GM10248 (cell line): ENCODE measurements around the gene STK32C.

Source experiments
- CTCF ChIA-PET: fragments of 300-600 bp; sonication (Branson Sonifier 250); formaldehyde crosslinking; extraction: SDS; loops from one replicate; lab custom pipeline; 2021; ENCODE audit warnings: antibody characterized with exemption; lab: Yijun Ruan, JAX
- POLR2A ChIA-PET: fragments of 350-650 bp; sonication (Branson Sonifier 250); formaldehyde crosslinking; extraction: SDS; loops from one replicate; lab custom pipeline; 2020; ENCODE audit warnings: antibody characterized with exemption; lab: Yijun Ruan, JAX
- DNase-seq: peaks from one replicate; pipeline ENCODE4 v3.0.0; 2012; ENCODE audit errors: extremely low spot score
- TF ChIP-seq, protein P1 (sequence below): IDR thresholded peaks from 2 replicates; pipeline ENCODE4 v1.5.1; 2012; ENCODE audit warnings: mild to moderate bottlenecking, low read depth; ENCODE audit errors: extremely low read depth, missing control alignments, control extremely low read depth

Gene STK32C

DNA sequence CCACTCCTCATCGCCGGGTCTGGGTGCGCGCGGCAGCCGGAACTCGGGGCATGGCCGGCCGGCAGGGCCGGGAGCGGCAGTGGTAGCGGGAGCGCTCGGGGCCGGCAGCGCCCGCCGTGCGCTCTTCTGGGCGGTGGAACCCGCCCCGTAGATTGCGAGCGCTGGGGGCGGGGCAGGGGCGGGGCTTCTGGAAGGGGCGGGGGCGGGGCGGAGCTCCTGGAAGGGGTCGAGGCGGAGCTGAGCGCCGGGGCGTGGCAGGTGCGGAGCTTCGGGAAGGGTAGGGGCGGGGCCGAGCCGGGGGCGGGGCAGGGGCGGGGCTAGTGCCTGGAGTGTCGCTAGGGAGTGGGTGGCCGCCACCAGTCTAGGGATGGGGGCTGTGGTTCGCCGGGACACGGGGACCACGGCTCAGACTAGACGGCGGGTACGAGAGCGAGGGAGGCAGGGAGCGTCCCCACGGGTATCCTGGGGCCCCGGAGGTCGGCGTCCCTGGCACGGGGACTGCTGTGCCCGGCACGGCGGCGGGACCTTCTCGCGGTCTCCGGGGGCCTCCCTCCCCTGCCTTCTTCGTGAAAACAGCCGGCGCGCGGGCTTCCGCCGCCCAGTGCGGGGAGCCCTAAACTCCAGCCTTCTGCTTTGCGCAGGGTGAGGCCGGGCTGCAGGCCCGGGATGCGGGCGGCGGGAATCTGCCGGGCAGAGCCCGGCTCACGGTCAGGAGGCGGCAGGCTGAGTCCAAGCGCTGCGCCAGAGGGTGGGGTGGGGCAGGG, at the start of gene STK32C:
Gene STK32C (minus strand): TSS at position 128 of the 764 bp plus-strand sequence. CDS start 117 bp downstream, at position 11.
- ChIA-PET POLR2A (interaction anchor here (0.6 to 1.0 kb wide), 2 partner anchors 9 to 40 kb away, joined by 3 to 4 read pairs; no protein-coding TSS in a partner anchor), CTCF (no interaction called here)
- DNase-seq, result peak; percentile 100
- TF ChIP-seq, protein P1, sequence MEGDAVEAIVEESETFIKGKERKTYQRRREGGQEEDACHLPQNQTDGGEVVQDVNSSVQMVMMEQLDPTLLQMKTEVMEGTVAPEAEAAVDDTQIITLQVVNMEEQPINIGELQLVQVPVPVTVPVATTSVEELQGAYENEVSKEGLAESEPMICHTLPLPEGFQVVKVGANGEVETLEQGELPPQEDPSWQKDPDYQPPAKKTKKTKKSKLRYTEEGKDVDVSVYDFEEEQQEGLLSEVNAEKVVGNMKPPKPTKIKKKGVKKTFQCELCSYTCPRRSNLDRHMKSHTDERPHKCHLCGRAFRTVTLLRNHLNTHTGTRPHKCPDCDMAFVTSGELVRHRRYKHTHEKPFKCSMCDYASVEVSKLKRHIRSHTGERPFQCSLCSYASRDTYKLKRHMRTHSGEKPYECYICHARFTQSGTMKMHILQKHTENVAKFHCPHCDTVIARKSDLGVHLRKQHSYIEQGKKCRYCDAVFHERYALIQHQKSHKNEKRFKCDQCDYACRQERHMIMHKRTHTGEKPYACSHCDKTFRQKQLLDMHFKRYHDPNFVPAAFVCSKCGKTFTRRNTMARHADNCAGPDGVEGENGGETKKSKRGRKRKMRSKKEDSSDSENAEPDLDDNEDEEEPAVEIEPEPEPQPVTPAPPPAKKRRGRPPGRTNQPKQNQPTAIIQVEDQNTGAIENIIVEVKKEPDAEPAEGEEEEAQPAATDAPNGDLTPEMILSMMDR, result no peak

DNA sequence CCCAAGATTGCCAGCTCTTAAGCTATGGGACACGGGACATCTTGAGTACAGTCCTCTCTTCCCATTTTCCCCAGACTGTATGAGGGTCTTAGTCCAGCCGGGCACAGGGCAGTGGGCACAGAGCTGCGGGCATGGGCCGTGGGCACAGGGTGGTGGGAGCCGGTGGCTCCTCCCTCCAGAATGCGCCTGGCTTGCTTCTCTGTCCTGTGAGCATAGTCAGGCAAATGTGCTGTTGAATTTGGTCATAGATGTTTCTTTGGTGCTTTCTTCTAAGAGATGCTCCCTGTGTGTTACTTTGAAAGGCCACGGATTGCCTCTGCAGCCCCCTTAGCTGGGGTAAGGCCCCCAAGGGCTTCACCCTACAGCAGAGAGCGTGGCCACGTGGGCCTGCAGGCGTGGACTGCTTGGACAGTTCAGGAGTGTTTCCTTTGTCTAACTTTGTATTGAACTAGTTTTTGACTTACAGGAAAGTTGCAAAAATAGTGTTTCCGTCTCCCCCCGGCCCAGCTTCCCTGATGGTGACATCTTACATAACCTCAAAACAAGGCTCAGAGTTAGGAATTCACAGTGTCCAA, 49.0 kb upstream of the STK32C start:
- ChIA-PET POLR2A (no interaction called here), CTCF (interaction anchor here (1.5 kb wide), 1 partner anchor 214 kb away, joined by 3 read pairs; no protein-coding TSS in a partner anchor)
- no peak for DNase-seq
- TF ChIP-seq, protein P1, result no peak

DNA sequence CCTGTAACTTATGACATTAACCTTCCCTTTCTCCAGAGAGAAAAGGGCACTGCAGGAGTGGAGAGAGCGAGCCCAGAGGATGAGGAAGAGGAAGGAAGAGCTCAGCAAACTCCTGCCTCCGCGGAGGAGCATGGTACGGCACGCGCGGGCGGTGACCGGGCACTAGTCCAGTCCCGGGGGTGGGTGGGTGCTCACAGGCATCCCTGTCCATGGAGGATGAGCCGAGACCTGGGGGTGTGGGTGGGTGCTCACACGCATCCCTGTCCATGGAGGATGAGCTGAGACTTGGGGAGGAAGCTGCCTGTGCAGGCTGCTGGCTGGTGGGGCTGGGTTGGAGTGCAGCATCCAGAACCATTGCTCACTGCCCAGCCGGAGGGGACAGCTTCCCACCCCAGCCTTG, 48.0 kb upstream of the STK32C start:
- no peak for DNase-seq
- TF ChIP-seq, protein P1, result no peak
- ChIA-PET POLR2A (no interaction called here), CTCF (interaction anchor here (1.5 kb wide), 1 partner anchor 213 kb away, joined by 3 read pairs; no protein-coding TSS in a partner anchor)

DNA sequence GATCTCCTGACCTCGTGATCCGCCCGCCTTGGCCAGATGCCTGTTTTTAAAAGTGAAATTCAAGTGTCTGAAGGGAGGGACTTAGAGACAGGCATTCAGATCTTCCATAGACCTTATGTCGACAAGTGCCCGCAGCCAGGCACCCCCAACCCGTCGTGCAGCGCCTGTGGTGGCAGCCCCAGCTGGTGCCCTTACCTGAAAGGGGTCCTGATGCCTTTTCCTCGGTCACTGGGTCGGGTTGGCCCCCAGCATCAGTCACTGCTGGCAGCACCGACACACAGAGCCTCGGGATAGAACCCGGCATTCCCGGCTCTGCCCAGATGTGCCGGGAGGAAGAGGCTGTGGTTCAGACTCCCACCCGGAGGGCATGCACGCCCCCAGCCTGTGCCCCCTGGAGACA, 47.5 kb upstream of the STK32C start:
- CTCF ChIA-PET, result no interaction called here

DNA sequence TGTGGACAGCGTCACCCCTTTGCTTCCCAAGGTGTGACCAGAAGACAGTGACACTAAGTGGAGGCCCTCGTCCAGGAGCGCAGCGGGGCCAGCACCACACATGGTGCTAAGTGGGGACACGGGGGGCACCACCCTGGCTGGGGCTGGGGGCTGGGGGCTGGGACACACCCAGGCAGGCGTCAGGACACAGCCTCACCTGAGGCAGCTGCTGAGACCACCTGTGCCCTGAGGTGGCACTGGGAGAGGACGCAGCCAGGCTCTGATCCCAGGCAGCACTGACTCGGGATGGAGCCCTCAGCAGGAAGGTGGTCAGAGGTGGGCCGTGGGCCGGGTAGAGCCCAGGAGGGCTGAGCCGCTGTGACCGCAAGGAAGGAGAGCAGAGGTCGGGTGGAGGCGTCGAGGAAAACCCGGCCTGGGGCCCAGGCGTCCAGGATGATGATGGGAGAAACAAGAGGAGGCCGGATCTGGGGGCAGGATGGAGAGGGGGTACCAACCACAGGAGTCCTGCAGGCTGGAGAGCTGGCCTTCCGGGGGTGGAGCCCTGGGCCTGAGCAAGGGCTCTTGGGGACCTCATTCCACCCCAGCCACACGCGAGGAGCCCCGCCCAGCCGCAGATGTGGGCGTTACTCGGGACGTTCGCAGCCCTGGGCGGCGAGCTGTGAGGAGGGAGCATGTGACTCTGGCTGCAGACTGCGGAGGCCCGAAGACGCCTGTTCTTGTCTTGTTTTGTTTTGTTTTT, 46.8 kb upstream of the STK32C start:
- TF ChIP-seq, protein P1, result no peak
- no peak for DNase-seq
- ChIA-PET CTCF (interaction anchor here (1.2 kb wide), 1 partner anchor 56 kb away, joined by 3 read pairs; no protein-coding TSS in a partner anchor), POLR2A (no interaction called here)

More for the DNA sequence above, 47.5 kb upstream of the STK32C start:
- TF ChIP-seq, protein P1, result no peak
- DNase-seq, result no peak
- POLR2A ChIA-PET, result no interaction called here

DNA sequence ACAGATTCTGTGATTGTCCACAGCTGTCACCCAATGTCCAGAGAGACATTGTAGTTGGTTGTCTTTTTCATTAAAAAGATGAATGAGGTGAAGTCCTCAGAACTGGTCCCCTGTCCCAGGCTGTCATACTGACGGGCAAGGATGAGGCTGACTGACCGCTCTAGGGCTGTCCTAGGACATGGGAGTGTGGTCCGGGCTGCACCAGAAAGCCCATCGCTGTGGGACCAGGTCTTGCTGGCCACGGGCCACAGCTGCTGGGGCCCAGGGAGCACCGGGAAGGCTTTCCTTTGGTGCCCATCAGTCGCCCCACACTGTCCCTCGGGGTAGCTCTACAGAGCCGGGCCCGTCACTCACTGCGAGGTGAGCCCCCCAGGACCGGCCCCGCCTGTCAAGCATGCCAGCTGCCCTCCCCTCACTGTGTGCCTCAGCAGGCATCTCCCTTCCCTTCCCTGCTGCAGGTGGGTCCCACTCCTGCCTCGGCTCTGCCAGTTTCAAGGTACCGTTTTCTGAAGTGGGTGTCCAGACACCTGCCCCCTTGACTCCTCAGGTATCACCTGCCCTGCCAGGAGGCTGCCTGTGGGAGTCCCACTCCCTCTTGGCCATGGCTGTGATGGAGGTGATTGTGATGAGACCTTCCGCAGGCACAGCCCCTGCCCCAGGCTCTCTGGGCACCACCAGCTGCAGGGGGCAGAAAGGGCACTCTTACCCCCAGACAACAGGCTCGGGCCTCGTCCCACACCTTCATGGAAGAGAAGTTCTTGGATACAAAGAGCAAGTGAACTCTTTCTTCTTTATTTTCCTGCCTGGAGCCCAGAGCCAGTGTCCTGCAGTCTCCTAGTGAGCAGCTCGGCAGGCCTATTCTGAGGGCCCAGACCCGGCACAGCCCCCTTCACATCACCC, 46.0 kb upstream of the STK32C start:
- no peak for DNase-seq
- ChIA-PET POLR2A (no interaction called here), CTCF (interaction anchor here (0.7 to 1.9 kb wide), 13 partner anchors 10 to 186 kb away, joined by 3 to 9 read pairs (median 3); no protein-coding TSS in a partner anchor)
- TF ChIP-seq, protein P1, result no peak
